HL-60/S4 treated with phorbol 12-myristate 13-acetate at 8.2 ng/mL for 4 days and 3 days (cell line): ENCODE measurements around the gene RCAN2.

Experiments
- in situ Hi-C: fragments of 300-500 bp; cut with MboI; formaldehyde crosslinking; loops from 2 replicates; pipeline ENCODE4 v1.15.0; 2022; ENCODE audit warnings: low sequenced_read_pairs

RCAN2 gene

GRCh38 chr6:46263707-46264086, 227.6 kb downstream of the RCAN2 start:
- in situ Hi-C loops, result no loop called here

- in situ Hi-C loops, result no loop called here
Measured at GRCh38 chr6:46262928-46263706, 228.1 kb downstream of the RCAN2 start.

GRCh38 chr6:46258249-46258648, 233.0 kb downstream of the RCAN2 start:
- in situ Hi-C loops, result no loop called here

GRCh38 chr6:46255528-46255927, 235.7 kb downstream of the RCAN2 start:
- in situ Hi-C loops, result no loop called here

- in situ Hi-C loops, result no loop called here
Measured at GRCh38 chr6:46254946-46255345, 236.3 kb downstream of the RCAN2 start.

GRCh38 chr6:46254331-46254730, 236.9 kb downstream of the RCAN2 start:
- in situ Hi-C loops, result no loop called here

- in situ Hi-C loops, result no loop called here
Measured at GRCh38 chr6:46251583-46252339, 239.5 kb downstream of the RCAN2 start.

GRCh38 chr6:46248143-46248542, 243.1 kb downstream of the RCAN2 start:
- in situ Hi-C loops, result no loop called here

GRCh38 chr6:46246727-46247126, 244.5 kb downstream of the RCAN2 start:
- in situ Hi-C loops, result no loop called here

GRCh38 chr6:46246081-46246480, 245.2 kb downstream of the RCAN2 start:
- in situ Hi-C loops, result no loop called here

- in situ Hi-C loops, result no loop called here
Measured at GRCh38 chr6:46244670-46245069, 246.6 kb downstream of the RCAN2 start.

- in situ Hi-C loops, result no loop called here
Measured at GRCh38 chr6:46243754-46244153, 247.5 kb downstream of the RCAN2 start.

- in situ Hi-C loops, result no loop called here
Measured at GRCh38 chr6:46242921-46243320, 248.3 kb downstream of the RCAN2 start.

- in situ Hi-C loops, result no loop called here
Measured at GRCh38 chr6:46240866-46241565, 250.2 kb downstream of the RCAN2 start.

GRCh38 chr6:46236752-46237151, 254.5 kb downstream of the RCAN2 start:
- in situ Hi-C loops, result no loop called here

- in situ Hi-C loops, result no loop called here
Measured at GRCh38 chr6:46235242-46235641, 256.0 kb downstream of the RCAN2 start.

- in situ Hi-C loops, result no loop called here
Measured at GRCh38 chr6:46234700-46235099, 256.5 kb downstream of the RCAN2 start.

GRCh38 chr6:46234156-46234556, 257.1 kb downstream of the RCAN2 start:
- in situ Hi-C loops, result no loop called here

GRCh38 chr6:46233129-46233528, 258.1 kb downstream of the RCAN2 start:
- in situ Hi-C loops, result no loop called here

- in situ Hi-C loops, result no loop called here
Measured at GRCh38 chr6:46222286-46222685, 269.0 kb downstream of the RCAN2 start.

- in situ Hi-C loops, result no loop called here
Measured at GRCh38 chr6:46221222-46221793, 269.9 kb downstream of the RCAN2 start.
